HL-60/S4 treated with phorbol 12-myristate 13-acetate at 8.2 ng/mL for 4 days and 3 days (cell line): ENCODE results near the gene TEX54.
"Not testable (repeated sequence)": the region's sequence is repeated elsewhere in the genome, so short reads cannot be mapped to it uniquely, and the experiment has no call there.

Experiments
- in situ Hi-C: fragments of 300-500 bp; cut with MboI; formaldehyde crosslinking; loops from 2 replicates; pipeline ENCODE4 v1.15.0; 2022; ENCODE audit warnings: low sequenced_read_pairs

TEX54 gene

GRCh38 chr11:62856333-62856895 is 23.8 kb upstream of the TEX54 start:
- in situ Hi-C loops: loop anchor here (25.0 kb wide), 1 partner anchor 469 kb away; no protein-coding TSS in a partner anchor

DNA sequence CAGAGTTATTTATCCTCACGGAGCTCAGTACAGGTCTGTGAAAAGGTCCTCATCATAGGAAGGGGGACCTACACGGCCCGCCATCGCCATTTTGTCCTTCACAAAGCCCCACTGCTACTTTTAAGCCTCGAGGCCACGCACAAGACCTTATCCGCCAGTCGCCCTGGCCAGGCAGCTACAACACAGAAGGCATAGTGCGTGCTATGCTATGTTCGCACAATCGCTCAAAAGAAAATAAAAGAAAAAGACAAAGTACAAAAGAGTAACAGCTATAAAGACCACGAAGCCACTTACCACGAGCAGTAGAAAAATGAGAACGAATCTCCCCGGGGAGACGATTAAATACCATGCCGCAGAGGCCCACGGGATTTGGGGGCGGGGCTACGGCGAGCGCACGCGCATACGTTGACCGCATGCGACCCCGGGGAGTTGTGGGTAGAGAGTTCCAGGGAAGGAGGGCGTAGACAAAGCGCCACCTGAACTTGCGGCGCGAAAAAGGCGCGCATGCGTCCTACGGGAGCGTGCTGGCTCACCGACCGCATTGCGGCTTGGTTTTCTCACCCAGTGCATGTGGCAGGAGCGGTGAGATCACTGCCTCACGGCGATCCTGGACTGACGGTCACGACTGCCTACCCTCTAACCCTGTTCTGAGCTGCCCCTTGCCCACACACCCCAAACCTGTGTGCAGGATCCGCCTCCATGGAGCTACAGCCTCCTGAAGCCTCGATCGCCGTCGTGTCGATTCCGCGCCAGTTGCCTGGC is 23.1 kb upstream of the TEX54 start:
- in situ Hi-C loops: loop anchor here (25.0 kb wide), 1 partner anchor 468 kb away; no protein-coding TSS in a partner anchor

GRCh38 chr11:62854825-62855570 is 22.4 kb upstream of the TEX54 start:
- in situ Hi-C loops: loop anchor here (25.0 kb wide), 1 partner anchor 468 kb away; no protein-coding TSS in a partner anchor

DNA sequence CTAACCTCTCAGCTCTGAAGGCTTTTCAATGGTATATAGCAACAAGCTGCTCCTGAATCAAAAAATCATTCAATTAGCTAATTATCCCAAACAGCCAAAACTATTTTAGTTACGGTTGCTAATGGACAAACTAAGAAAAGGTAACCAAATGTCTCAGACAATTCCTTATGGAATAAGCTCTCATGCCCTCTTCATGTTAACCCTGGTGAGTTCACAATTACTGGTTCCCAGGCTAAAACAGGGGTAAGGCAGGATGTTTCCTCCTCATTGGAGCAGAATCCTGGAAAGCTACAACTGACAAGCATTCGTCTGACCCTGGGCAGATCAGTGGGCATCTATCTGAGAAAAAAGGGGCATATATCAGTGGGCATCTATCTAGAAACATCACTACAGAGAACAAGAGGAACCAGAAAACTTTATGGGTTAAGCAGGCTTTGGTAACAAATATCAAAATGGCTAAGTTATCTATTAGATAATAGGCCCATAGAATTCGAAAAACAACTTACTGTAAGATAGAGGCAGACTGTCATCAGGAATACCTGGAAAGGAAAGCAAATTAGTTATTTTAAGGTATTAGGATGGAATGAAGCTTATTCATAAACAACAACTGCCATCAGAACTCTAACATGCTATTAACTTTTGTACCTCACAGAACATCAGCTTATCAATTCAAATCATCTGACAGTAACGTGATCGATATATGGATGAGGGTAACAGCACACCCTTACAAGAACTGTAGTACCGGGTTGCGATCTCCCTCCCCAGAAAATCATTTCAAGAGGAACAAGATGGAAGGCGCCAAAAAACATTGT is 21.6 kb upstream of the TEX54 start:
- in situ Hi-C loops: loop anchor here (25.0 kb wide), 1 partner anchor 467 kb away; no protein-coding TSS in a partner anchor

DNA sequence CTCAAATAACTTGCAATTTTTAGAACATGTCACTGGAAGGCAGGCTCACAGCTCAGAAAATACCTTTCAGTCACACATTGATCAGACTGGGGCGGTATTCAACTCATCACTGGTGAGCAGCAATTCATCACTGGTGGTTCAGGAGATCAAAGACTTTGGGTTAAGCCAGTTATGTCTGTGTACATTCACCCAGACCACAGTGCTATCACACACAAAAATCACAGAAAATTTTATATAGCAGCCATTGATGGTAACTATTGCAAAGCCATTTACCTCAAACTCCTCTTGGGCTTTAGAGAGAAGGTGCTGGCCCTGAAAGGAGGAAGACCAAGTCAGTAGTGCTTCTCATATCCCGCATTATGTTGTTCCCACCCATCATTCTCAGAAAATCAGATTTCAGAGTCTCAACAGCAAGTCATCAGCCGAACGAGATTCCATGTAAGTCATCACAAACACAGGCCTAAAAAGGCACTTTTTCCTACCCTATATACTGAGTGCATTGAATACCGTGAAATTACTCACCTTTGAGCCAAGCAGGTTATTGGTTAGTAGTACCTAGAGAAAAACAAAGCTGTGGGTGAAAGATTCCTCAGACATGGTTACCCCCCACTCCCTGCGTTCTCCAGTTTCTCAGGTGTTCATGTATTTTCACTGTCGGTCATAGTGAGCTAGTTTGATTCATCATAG is 20.8 kb upstream of the TEX54 start:
- in situ Hi-C loops: loop anchor here (25.0 kb wide), 1 partner anchor 466 kb away; no protein-coding TSS in a partner anchor

- in situ Hi-C loops: loop anchor here (25.0 kb wide), 1 partner anchor 465 kb away; no protein-coding TSS in a partner anchor
These were observed 20.0 kb upstream of the TEX54 start for GRCh38 chr11:62852523-62853188.

GRCh38 chr11:62851807-62852522 is 19.3 kb upstream of the TEX54 start:
- in situ Hi-C loops: loop anchor here (25.0 kb wide), 1 partner anchor 465 kb away; no protein-coding TSS in a partner anchor

DNA sequence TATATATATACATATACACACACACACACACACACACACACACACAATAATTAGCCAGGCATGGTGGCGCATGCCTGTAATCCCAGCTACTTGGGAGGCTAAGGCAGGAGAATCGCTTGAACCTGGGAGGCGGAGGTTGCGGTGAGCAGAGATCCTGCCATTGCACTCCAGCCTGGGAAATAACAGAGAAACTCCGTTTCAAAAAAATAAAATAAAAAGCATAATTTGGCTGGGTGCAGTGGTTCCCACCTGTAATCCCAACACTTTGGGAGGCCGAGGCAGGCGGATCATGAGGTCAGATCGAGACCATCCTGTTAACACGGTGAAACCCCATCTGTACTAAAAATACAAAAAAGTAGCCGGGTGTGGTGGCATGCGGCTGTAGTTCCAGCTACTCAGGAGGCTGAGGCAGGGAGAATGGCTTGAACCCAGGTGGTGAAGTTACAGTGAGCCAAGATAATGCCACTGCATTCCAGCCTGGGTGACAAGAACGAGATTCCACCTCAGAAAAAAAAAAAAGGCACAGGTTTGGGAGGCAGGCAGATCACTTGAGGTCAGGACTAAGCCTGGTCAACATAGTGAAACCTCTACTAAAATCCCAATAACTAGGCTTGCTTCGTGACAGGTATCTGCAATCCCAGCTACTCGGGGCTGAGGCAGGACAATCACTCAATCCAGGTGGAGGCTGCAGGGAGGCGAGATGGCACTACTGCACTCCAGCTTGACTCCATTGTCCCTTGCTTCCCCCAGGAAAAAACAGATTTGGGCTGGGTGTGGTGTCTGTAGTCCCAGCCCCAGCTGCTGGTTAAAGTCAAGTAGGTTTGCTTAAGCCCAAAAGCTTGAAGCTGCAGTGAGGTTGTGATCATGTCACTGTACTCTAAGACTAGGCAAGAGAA is 18.5 kb upstream of the TEX54 start:
- in situ Hi-C loops: loop anchor here (25.0 kb wide), 1 partner anchor 464 kb away; no protein-coding TSS in a partner anchor

DNA sequence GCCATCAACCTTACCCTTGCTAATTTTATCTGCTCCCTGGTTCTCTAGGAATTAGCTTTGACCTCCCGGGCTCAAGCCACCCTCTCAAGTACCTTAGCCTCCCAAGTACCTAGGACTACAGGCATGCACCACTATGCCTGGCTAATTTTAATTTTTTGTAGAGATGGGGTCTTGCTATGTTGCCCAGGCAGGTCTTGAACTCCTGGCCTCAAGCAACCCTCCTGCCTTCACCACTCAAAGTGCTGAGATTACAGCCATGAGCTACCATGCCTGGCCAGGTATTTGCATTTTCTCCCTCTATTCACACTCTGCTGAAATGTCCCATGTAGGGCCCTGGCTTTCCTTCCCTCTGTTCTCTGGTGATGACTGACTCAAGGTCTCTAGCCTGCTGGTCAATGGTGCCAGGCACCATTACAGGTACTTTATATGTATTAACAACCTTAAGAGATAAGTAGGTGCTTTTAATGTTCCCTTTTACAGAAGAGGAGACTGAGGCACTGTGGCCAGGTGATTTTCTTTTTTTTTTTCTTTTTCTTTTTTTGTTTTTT is 15.2 kb upstream of the TEX54 start:
- in situ Hi-C loops: no loop called here

GRCh38 chr11:62846177-62846576 is 13.5 kb upstream of the TEX54 start:
- in situ Hi-C loops: no loop called here

GRCh38 chr11:62844154-62844553 is 11.5 kb upstream of the TEX54 start:
- in situ Hi-C loops: no loop called here

- in situ Hi-C loops: no loop called here
These were observed 10.8 kb upstream of the TEX54 start for GRCh38 chr11:62843466-62843865.

- in situ Hi-C loops: not testable (repeated sequence)
These were observed 10.2 kb upstream of the TEX54 start for GRCh38 chr11:62842891-62843290.

DNA sequence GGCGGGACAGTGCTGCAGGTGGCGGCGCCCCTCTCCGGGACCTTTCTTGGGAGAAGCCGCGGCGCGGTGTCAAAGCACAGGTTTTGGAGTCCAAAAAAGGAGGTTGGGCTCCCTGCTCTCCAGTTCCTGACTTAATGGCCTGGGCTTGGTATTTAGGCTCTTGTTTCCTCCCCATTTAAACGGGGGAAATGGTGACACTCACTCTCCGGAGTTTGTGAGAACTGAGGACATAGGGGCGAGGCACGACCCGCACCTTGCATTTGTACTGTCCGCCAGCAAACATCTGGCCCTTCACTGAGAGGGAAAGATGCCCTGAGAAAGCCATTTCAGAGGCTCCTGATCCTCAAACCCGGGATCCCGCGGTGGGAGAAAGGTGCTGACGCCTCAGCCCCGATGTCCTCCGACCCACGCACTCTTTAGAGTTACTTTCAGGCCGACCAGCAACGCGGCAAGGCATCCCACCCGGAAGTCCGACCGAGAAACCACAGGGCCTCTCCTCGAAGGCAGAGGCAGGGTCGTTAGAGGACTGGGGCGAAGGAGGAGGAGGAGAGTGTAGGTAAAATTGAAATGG is 9.6 kb upstream of the TEX54 start:
- in situ Hi-C loops: no loop called here

GRCh38 chr11:62841361-62842170 is 8.9 kb upstream of the TEX54 start:
- in situ Hi-C loops: no loop called here

DNA sequence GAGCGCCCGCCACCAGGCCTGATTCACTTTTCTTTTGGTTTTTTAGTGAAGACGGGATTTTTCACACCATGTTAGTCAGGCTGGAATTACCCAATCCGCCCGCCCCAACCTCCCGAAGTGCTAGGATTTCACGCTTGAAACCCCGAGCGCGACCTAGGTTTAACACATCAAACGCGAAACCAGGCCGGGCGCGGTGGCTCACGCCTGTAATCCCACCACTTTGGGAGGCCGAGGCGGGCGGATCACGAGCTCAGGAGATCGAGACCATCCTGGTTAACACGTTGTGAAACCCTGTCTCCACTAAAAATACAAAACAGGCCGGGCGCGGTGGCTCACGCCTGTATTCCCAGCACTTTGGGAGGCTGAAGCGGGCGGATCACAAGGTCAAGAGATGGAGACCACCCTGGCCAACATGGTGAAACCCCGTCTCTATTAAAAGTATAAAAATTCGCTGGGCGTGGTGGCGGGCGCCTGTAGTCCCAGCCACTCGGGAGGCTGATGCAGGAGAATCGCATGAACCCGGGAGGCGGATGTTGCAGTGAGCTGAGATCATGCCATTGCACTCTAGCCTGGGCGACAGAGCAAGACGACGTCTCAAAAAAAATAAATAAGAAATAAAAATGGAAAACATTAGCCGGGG is 8.2 kb upstream of the TEX54 start:
- in situ Hi-C loops: not testable (repeated sequence)
